ENCODE data around the gene SLC34A2. TPM values are rescaled to one million over a fixed set of nuclear protein-coding genes. Genes with fewer than 3 reads are reported as not detected.

SLC34A2 gene
- total RNA-seq, 1 experiment from 2014 or later: 0.77 TPM

- no peaks in the 10 kb centered on the region for H3K36me3 ChIP-seq (ENCODE audit: control insufficient read depth, insufficient read depth, low read length)
- ChIA-PET POLR2A (no interaction called here), CTCF (interaction anchor here (0.7 kb wide), 1 partner anchor 72 kb away, joined by 12 read pairs; no protein-coding TSS in a partner anchor)
- no peak overlapping the region for H3K4me3 ChIP-seq (ENCODE audit: low read depth in 2 of 2, low read length in 2 of 2)
- no peak for TF ChIP-seq CTCF (IDR thresholded peaks at IDR 0.05)
- TF ChIP-seq TCF7L2 (IDR thresholded peaks at IDR 0.05; ENCODE audit: low read depth, low read length): no peak
- TF ChIP-seq POLR2AphosphoS5 (IDR thresholded peaks at IDR 0.05; ENCODE audit: low read depth, low read length): no peak
- no peak for TF ChIP-seq SIN3A (IDR thresholded peaks at IDR 0.05; ENCODE audit: borderline replicate concordance, insufficient read depth, low read depth, low read length)
- no peak for TF ChIP-seq REST (IDR thresholded peaks at IDR 0.05; ENCODE audit: insufficient read depth in 1 of 2, low read depth in 2 of 2, low read length in 1 of 2)
- H3K4me1 ChIP-seq (ENCODE audit: control insufficient read depth, insufficient read depth, low read length): no peaks in the 10 kb centered on the region
- in situ Hi-C loops (cut with HindIII; ENCODE audit: low pct_unique_long_range_greater_than_20kb, low sequenced_read_pairs): no loop called here
- H3K9me3 ChIP-seq (ENCODE audit: control insufficient read depth, insufficient read depth, low read depth, low read length): no peaks in the 10 kb centered on the region
- ATAC-seq: no peak
- intact Hi-C loops (cut with micrococcal nuclease; ENCODE audit: unreplicated experiment): no loop called here
- no peaks in the 10 kb centered on the region for H3K27me3 ChIP-seq (ENCODE audit: control insufficient read depth, insufficient read depth, low read length)
- BruUV-seq (replicated peaks): no TSS peak
- no peak overlapping the region for H3K27ac ChIP-seq (ENCODE audit: low read length)
- DNase-seq (ENCODE audit: low read depth, low spot score): no peak
These were observed 16.8 kb upstream of the SLC34A2 start for GRCh38 chr4:25638806-25639205.

- Histone ChIP-seq H3K4me3 (ENCODE audit: low read depth in 2 of 2, low read length in 2 of 2) (no peak overlapping the region), H3K27ac (ENCODE audit: low read length) (no peak overlapping the region), H3K4me1 (ENCODE audit: control insufficient read depth, insufficient read depth, low read length) (no peaks in the 10 kb centered on the region), H3K27me3 (ENCODE audit: control insufficient read depth, insufficient read depth, low read length) (0 out of 2 replicates have a peak, but pooled peaks cover 2% of the 10 kb centered on the region), H3K36me3 (ENCODE audit: control insufficient read depth, insufficient read depth, low read length) (no peaks in the 10 kb centered on the region), H3K9me3 (ENCODE audit: control insufficient read depth, insufficient read depth, low read depth, low read length) (no peaks in the 10 kb centered on the region)
- intact Hi-C loops (cut with micrococcal nuclease; ENCODE audit: unreplicated experiment) (no loop called here), in situ Hi-C loops (cut with HindIII; ENCODE audit: low pct_unique_long_range_greater_than_20kb, low sequenced_read_pairs) (no loop called here)
- ChIA-PET POLR2A (no interaction called here), CTCF (no interaction called here)
- ATAC-seq: no peak
- no peak for DNase-seq (ENCODE audit: low read depth, low spot score)
- TF ChIP-seq CTCF (IDR thresholded peaks at IDR 0.05) (no peak), SIN3A (IDR thresholded peaks at IDR 0.05; ENCODE audit: borderline replicate concordance, insufficient read depth, low read depth, low read length) (no peak), REST (IDR thresholded peaks at IDR 0.05; ENCODE audit: insufficient read depth in 1 of 2, low read depth in 2 of 2, low read length in 1 of 2) (no peak), TCF7L2 (IDR thresholded peaks at IDR 0.05; ENCODE audit: low read depth, low read length) (no peak), POLR2AphosphoS5 (IDR thresholded peaks at IDR 0.05; ENCODE audit: low read depth, low read length) (no peak)
- BruUV-seq (replicated peaks): no TSS peak
These were observed 5.3 kb upstream of the SLC34A2 start for GRCh38 chr4:25650311-25650710.

Data from Panc1 (cell line).